Thymus (tissue), 11 donors: Measurements from ENCODE around the gene B3GAT1. TPM values are rescaled to one million over a fixed set of nuclear protein-coding genes. Genes with fewer than 3 reads are reported as not detected.

Experiments used
- DNase-seq, 9 donors: peaks; one replicate each; pipeline ENCODE4 v3.0.0-alpha.2; 2013; ENCODE audit warnings: low spot score in 9 of 9, low read depth in 6 of 9, missing footprints in 1 of 9
- H3K27ac ChIP-seq, 2 donors: one replicate each; pipeline ENCODE4 v1.5.1; 2013; ENCODE audit warnings: control low read depth in 1 of 2, low read depth in 1 of 2, low read length in 1 of 2, mild to moderate bottlenecking in 1 of 2, moderate library complexity in 1 of 2
- H3K27me3 ChIP-seq, 2 donors: one replicate each; pipeline ENCODE4 v1.5.1; 2013; ENCODE audit warnings: low read length in 1 of 2; ENCODE audit not compliant: control insufficient read depth in 2 of 2, insufficient read depth in 1 of 2
- H3K36me3 ChIP-seq, 2 donors: one replicate each; pipeline ENCODE4 v1.5.1; 2013; ENCODE audit warnings: low read length in 1 of 2, mild to moderate bottlenecking in 1 of 2, moderate library complexity in 1 of 2; ENCODE audit not compliant: control insufficient read depth in 2 of 2, insufficient read depth in 2 of 2
- H3K4me1 ChIP-seq, 2 donors: one replicate each; pipeline ENCODE4 v1.5.1; 2013; ENCODE audit warnings: low read length in 2 of 2; ENCODE audit not compliant: control insufficient read depth in 2 of 2, insufficient read depth in 2 of 2
- H3K4me3 ChIP-seq, 2 donors: one replicate each; pipeline ENCODE4 v1.5.1; 2013; ENCODE audit warnings: low read length in 2 of 2, control low read depth in 1 of 2, mild to moderate bottlenecking in 1 of 2
- H3K9me3 ChIP-seq, 2 donors: one replicate each; pipeline ENCODE4 v1.5.1; 2013; ENCODE audit warnings: low read length in 1 of 2, mild to moderate bottlenecking in 1 of 2; ENCODE audit not compliant: control insufficient read depth in 2 of 2, insufficient read depth in 1 of 2
- WGBS: extraction: QIAGEN DNeasy Blood & Tissue Kit; methylation state at CpG from one replicate; pipeline ENCODE4 v1.1.7; 2013; 5-methylcytosine and 5-hydroxymethylcytosine counted together
- polyA plus RNA-seq: library from polyadenylated mRNA; stranded (reverse); fragments of 200-250 nt; gene quantifications from one replicate; pipeline ENCODE4 v1.2.3, GENCODE V29; 2013
- total RNA-seq: library from RNA; stranded (reverse); fragments of 120-200 nt; gene quantifications from one replicate; pipeline ENCODE4 v1.2.4, GENCODE V29; 2013
- donor health status: healthy.

B3GAT1 gene
- total and polyA plus RNA-seq, 2 donors: 0.24 to 0.43 TPM

DNA sequence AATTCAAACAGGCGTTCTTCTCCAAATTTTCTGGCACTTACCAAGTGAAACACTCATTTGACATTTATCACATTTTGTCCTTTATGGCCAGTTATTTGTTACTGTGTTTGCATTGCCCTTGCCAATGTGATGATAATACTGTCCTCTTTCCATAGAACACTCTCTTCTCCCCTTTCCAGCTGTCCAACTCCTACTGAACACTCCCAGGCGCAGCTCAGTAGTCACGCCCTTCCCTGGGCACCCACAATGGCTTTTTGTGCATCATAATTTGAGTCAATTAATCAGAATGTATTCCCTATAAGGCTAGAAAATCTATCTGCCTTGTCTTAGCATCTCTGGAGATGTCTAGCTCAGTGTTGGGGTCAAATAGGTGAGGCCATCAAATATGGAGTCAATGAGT is 21.2 kb upstream of the B3GAT1 start:
- Histone ChIP-seq H3K9me3 (no peaks in the 10 kb centered on the region), H3K4me1 (no peaks in the 10 kb centered on the region), H3K4me3 (no peak overlapping the region), H3K36me3 (no peaks in the 10 kb centered on the region), H3K27me3 (no peaks in the 10 kb centered on the region), H3K27ac (no peak overlapping the region)
- no peak for DNase-seq
- 96% methylated on average over 3 of the region's 3 CpGs for WGBS

DNA sequence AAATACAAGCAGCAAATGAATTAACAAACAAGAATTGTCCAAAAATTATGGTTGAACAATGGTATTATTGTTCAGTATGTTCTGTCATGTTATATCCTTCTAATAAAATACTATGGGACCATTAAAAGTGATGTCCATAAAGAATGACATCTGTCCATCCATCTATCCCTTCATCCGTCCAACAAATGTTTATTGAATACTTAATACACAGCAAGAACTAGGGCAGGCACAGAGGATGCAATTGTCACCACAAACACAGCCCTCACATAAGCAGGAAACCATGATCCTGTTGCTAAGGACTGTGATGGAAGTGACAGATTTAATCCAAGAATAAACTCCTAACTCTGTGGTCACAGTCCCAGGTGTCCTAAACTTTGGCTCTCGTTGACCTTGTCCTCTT is 20.7 kb upstream of the B3GAT1 start:
- Histone ChIP-seq H3K4me1 (no peaks in the 10 kb centered on the region), H3K27me3 (no peaks in the 10 kb centered on the region), H3K36me3 (no peaks in the 10 kb centered on the region), H3K4me3 (no peak overlapping the region), H3K9me3 (no peaks in the 10 kb centered on the region), H3K27ac (no peak overlapping the region)
- WGBS: 39% methylated on average over 2 of the region's 2 CpGs
- no peak for DNase-seq

DNA sequence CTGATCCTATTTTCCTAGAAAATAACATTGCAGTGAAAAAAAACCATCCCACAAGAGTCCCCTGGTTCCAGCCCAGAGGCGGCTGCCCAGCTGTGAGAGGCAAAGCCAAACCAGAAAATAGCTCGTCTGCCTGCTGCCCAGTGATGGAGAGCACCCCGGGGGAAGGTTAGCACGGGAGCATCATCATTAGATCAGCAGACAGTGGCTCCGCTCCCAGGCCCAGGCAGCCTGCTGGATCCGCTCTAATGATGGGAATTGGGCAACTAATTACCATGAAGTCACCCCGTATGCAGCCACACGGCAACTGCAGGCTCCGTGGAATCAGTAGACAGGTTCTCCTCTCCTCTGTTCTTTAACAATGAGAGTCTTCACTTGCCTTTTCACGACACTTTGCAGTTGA is 17.1 kb upstream of the B3GAT1 start:
- Histone ChIP-seq H3K36me3 (no peaks in the 10 kb centered on the region), H3K27me3 (peaks cover 0 to 7% of the 10 kb centered on the region in 2 donors), H3K9me3 (no peaks in the 10 kb centered on the region), H3K27ac (no peak overlapping the region), H3K4me3 (no peak overlapping the region), H3K4me1 (no peaks in the 10 kb centered on the region)
- 86% methylated on average over 10 of the region's 10 CpGs for WGBS
- no peak for DNase-seq

DNA sequence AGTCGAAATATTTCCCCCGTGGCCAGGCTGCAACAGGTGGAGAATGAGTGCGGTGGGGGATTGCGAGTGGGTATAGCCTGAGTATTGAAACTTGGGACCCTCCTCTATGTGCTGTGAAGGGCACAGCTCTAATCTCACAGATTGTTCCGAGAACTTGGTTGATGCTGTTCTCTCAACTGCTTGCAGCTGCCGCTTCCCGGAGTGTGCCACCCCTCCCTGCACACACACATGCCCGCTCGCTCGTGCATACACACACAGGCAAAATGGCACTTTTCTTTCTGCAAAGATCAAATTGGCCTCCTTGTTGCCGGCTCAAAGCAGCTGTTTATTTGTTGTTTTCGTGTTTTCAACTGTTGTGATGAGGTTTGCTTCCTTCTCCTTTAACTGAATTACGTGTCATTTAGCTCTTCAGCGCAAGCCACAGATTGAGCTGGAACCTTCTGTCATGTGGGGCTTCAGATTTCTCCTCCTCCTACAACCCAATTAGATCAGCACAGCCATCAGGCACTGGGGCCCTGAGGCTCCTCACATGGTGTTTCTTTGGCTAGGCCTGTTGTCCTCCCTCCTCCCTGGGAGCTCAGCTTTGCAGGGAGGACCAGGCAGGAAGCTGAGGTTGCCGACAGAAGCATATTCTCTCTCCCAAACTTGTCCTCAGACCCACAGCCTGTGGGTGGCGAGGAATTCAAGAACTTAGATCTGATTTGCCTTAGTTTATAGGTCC is 13.9 kb upstream of the B3GAT1 start:
- DNase-seq: no peak
- 83% methylated on average over 16 of the region's 16 CpGs for WGBS
- no peak overlapping the region for H3K4me3 ChIP-seq

DNA sequence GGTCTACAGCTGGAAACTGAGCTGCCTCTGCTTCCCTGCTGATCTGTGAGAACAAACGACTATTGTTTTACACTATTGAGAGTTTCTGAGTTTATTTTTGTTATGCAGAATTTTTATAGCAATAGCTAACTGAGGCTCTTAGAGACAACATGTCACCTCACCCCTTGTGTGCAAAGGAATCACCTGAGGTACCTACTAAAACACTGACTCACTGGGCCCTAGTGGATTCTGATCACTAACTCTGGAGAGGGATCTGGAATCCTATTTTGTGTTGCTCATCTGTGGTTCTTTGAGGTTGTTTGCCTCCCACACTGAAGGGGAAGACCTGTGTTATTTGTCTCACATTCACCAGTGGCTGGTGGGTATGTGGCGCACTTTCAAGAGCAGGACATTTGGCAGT is 13.4 kb upstream of the B3GAT1 start:
- WGBS: 74% methylated on average over 2 of the region's 2 CpGs

More for the DNA sequence above, 13.9 kb upstream of the B3GAT1 start:
- H3K27ac ChIP-seq: no peak overlapping the region
- peaks cover 0 to 7% of the 10 kb centered on the region in 2 donors for H3K27me3 ChIP-seq
- no peaks in the 10 kb centered on the region for H3K36me3 ChIP-seq
- H3K4me1 ChIP-seq: no peaks in the 10 kb centered on the region
- no peaks in the 10 kb centered on the region for H3K9me3 ChIP-seq

DNA sequence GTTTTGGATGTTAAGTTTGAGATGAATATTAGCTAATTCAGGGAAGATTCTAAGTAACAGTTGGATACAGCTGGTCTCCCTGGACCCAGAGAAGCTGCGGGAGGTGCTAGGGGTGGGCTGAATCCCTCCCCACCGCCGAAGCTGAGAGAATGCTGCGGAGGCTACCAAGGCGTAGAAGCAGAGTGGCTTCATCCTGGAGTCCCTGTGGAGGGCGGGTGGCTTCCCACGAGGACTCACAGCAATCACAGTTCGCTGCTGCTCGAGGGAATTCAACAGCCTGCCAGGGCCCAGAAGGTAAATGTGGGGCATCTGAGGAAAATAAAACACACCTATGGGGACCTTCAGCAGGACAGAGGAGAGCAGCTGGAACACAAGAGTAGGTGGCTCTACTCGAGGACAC is 11.1 kb upstream of the B3GAT1 start:
- DNase-seq: no peak
- H3K27ac ChIP-seq: no peak overlapping the region

More for the DNA sequence above, 13.4 kb upstream of the B3GAT1 start:
- H3K36me3 ChIP-seq: no peaks in the 10 kb centered on the region
- DNase-seq: no peak
- H3K4me3 ChIP-seq: no peak overlapping the region
- H3K27ac ChIP-seq: no peak overlapping the region
- H3K9me3 ChIP-seq: no peaks in the 10 kb centered on the region
- peaks cover 0 to 7% of the 10 kb centered on the region in 2 donors for H3K27me3 ChIP-seq
- H3K4me1 ChIP-seq: no peaks in the 10 kb centered on the region

DNA sequence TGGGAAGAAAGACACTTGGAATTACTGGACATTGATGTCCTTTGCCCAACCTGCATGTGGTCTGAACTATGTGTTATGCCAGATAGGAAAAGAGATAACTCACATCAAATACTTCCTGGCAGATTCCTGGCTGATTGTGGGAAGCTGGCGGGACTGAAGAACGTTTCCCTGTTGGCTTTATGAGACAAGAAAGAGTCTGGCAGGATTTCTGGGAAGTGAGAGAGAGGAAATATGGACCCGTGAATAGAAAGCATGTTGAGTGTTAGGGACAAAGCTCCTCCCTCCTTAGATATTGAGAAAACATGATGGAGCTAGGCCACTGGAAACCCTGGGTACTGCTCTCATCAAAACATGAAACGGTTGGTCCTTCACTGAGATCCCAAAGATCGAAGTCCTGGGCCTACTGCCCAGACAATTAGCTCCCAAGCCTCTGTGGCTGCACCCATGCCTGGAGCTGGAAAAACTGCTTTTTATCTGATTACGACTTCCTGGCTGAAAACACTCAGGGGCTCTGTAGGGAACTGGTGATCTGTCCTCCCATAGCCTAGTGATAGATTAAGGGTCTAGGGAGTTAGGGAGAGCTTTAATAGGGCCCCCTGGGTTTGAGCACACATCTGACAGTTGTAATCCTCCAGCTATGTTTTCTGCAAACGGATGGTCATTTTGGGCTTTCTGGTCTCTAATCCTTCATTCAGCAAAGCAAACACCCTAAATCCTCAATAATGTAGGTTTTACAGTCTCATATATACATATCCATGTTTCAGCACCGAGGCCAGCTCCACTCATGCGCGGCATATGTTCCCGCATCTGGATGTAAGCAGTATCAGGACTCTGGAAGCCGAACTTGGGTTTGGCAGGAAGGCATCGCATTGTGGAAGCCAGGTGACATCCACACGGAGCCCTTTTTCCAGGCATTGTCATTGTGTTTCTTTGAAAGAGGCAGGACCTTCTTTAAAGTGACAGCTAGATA is 6.1 kb upstream of the B3GAT1 start:
- Histone ChIP-seq H3K9me3 (no peaks in the 10 kb centered on the region), H3K4me3 (no peak overlapping the region), H3K36me3 (no peaks in the 10 kb centered on the region), H3K27ac (no peak overlapping the region), H3K27me3 (peaks cover 21 to 38% of the 10 kb centered on the region in 2 donors), H3K4me1 (no peaks in the 10 kb centered on the region)
- DNase-seq: no peak
- 79% methylated on average over 14 of the region's 14 CpGs for WGBS

More for the DNA sequence above, 11.1 kb upstream of the B3GAT1 start:
- Histone ChIP-seq H3K4me3 (no peak overlapping the region), H3K36me3 (no peaks in the 10 kb centered on the region), H3K9me3 (no peaks in the 10 kb centered on the region), H3K27me3 (peaks cover 0 to 10% of the 10 kb centered on the region in 2 donors), H3K4me1 (no peaks in the 10 kb centered on the region)
- WGBS: 92% methylated on average over 10 of the region's 10 CpGs

DNA sequence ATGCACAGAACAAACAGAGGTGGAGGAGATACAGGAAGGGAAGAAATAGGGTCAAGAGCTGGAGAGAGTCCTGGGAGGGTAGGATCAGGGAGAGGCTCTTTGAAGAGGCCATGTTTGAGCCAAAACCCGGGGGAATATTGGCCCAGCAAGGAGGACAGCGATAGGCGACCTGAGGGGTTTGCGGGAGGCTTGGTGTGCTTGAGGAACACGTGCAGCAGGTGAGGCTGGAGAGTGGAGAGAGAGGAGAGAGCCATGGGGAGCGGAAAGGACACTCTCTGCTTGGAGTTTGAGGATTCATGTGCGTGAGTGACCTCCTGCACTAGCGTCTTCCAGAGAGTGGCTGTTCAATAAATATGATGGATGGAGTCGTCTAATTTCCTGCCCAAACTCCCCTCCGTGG is 4.7 kb upstream of the B3GAT1 start:
- H3K27me3 ChIP-seq: peaks cover 34 to 47% of the 10 kb centered on the region in 2 donors

More for the DNA sequence above, 4.7 kb upstream of the B3GAT1 start:
- H3K4me1 ChIP-seq: no peaks in the 10 kb centered on the region
- WGBS: 81% methylated on average over 10 of the region's 10 CpGs
- no peaks in the 10 kb centered on the region for H3K9me3 ChIP-seq
- no peak overlapping the region for H3K27ac ChIP-seq
- DNase-seq: no peak
- H3K4me3 ChIP-seq: no peak overlapping the region
- H3K36me3 ChIP-seq: no peaks in the 10 kb centered on the region
